Measurements from ENCODE around the gene PER2.

PER2 gene

GRCh38 chr2:238315031-238315595, 26.7 kb upstream of the PER2 start:
- Histone ChIP-seq H3K79me2 (ENCODE audit: control insufficient read depth, insufficient read depth, low read length, poor library complexity) (no peaks in the 10 kb centered on the region), H3K23ac (ENCODE audit: low read length) (no peak overlapping the region), H3K4me1 (ENCODE audit: control insufficient read depth in 1 of 2, insufficient read depth in 2 of 2, low read length in 2 of 2) (peaks cover 0 to 2% of the 10 kb centered on the region in 2 experiments), H3K9me3 (ENCODE audit: insufficient read depth, low read depth, low read length) (no peaks in the 10 kb centered on the region), H3K4me2 (ENCODE audit: low read length) (no peak overlapping the region), H4K91ac (ENCODE audit: low read depth, low read length) (no peak overlapping the region), H2AK5ac (ENCODE audit: low read length) (no peak overlapping the region), H3K36me3 (ENCODE audit: control insufficient read depth in 1 of 2, insufficient read depth in 2 of 2, low read length in 2 of 2) (no peaks in the 10 kb centered on the region), H2BK12ac (ENCODE audit: low read length) (no peak overlapping the region), H3K4ac (ENCODE audit: low read depth, low read length) (no peak overlapping the region), H4K12ac (ENCODE audit: low read depth, low read length) (no peak overlapping the region), H3K14ac (ENCODE audit: low read length) (no peak overlapping the region), H3K27me3 (ENCODE audit: insufficient read depth, low read length) (no peaks in the 10 kb centered on the region), H4K8ac (ENCODE audit: low read depth, low read length) (no peak overlapping the region), H3K79me1 (ENCODE audit: low read length) (no peaks in the 10 kb centered on the region), H2BK120ac (ENCODE audit: insufficient read depth, low read length, poor library complexity) (no peak overlapping the region), H3K18ac (ENCODE audit: low read length) (no peak overlapping the region), H3K27ac (ENCODE audit: low read depth, low read length) (no peak overlapping the region), H3K4me3 (ENCODE audit: low read depth, low read length) (no peak overlapping the region), H2BK5ac (ENCODE audit: low read depth, low read length, poor library complexity) (no peak overlapping the region), H2AFZ (ENCODE audit: insufficient read depth, low read length, poor library complexity) (no peak overlapping the region), H3K9ac (ENCODE audit: low read length) (no peak overlapping the region)
- no CpG with 5 or more reads among the region's 13 CpGs for WGBS (ENCODE audit: extremely low coverage, insufficient coverage, insufficient read length)
- no peak for DNase-seq

DNA sequence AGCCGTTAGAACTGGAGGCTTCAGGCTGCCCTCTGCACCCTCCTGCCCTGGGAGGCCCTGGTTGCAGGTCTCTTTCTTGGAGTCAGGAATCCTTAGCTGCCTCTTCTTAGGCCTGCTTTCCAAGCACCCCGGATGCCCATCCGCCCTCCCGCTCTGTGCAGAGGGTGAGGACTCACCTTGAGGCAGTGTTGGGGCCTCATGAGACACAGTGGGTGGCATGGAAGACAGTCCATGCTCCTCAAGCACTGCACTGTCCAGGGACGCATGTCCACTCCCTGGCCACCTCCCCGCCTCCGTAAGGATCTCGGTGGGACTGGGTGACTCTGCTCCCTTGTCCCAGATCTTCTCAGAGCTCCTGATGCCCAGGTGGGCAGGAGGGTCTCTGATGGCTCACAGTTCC, 26.2 kb upstream of the PER2 start:
- Histone ChIP-seq H3K9me3 (ENCODE audit: insufficient read depth, low read depth, low read length) (no peaks in the 10 kb centered on the region), H3K27me3 (ENCODE audit: insufficient read depth, low read length) (no peaks in the 10 kb centered on the region), H2BK120ac (ENCODE audit: insufficient read depth, low read length, poor library complexity) (no peak overlapping the region), H3K18ac (ENCODE audit: low read length) (no peak overlapping the region), H4K12ac (ENCODE audit: low read depth, low read length) (no peak overlapping the region), H3K36me3 (ENCODE audit: control insufficient read depth in 1 of 2, insufficient read depth in 2 of 2, low read length in 2 of 2) (no peaks in the 10 kb centered on the region), H4K8ac (ENCODE audit: low read depth, low read length) (no peak overlapping the region), H2BK5ac (ENCODE audit: low read depth, low read length, poor library complexity) (no peak overlapping the region), H3K9ac (ENCODE audit: low read length) (no peak overlapping the region), H3K23ac (ENCODE audit: low read length) (no peak overlapping the region), H4K91ac (ENCODE audit: low read depth, low read length) (no peak overlapping the region), H3K79me1 (ENCODE audit: low read length) (no peaks in the 10 kb centered on the region), H3K27ac (ENCODE audit: low read depth, low read length) (no peak overlapping the region), H3K14ac (ENCODE audit: low read length) (no peak overlapping the region), H2AFZ (ENCODE audit: insufficient read depth, low read length, poor library complexity) (no peak overlapping the region), H3K4me2 (ENCODE audit: low read length) (no peak overlapping the region), H3K4me1 (ENCODE audit: control insufficient read depth in 1 of 2, insufficient read depth in 2 of 2, low read length in 2 of 2) (no peaks in the 10 kb centered on the region), H3K79me2 (ENCODE audit: control insufficient read depth, insufficient read depth, low read length, poor library complexity) (no peaks in the 10 kb centered on the region), H2AK5ac (ENCODE audit: low read length) (no peak overlapping the region), H3K4ac (ENCODE audit: low read depth, low read length) (no peak overlapping the region), H2BK12ac (ENCODE audit: low read length) (no peak overlapping the region), H3K4me3 (ENCODE audit: low read depth, low read length) (no peak overlapping the region)
- WGBS (ENCODE audit: extremely low coverage, insufficient coverage, insufficient read length), result no CpG with 5 or more reads among the region's 8 CpGs
- DNase-seq, result no peak

GRCh38 chr2:238313991-238314350, 25.6 kb upstream of the PER2 start:
- Histone ChIP-seq H2AK5ac (ENCODE audit: low read length) (no peak overlapping the region), H3K23ac (ENCODE audit: low read length) (no peak overlapping the region), H2BK5ac (ENCODE audit: low read depth, low read length, poor library complexity) (no peak overlapping the region), H3K36me3 (ENCODE audit: control insufficient read depth in 1 of 2, insufficient read depth in 2 of 2, low read length in 2 of 2) (no peaks in the 10 kb centered on the region), H3K4me1 (ENCODE audit: control insufficient read depth in 1 of 2, insufficient read depth in 2 of 2, low read length in 2 of 2) (no peaks in the 10 kb centered on the region), H3K79me2 (ENCODE audit: control insufficient read depth, insufficient read depth, low read length, poor library complexity) (no peaks in the 10 kb centered on the region), H3K79me1 (ENCODE audit: low read length) (no peaks in the 10 kb centered on the region), H3K9ac (ENCODE audit: low read length) (no peak overlapping the region), H3K4me3 (ENCODE audit: low read depth, low read length) (no peak overlapping the region), H4K91ac (ENCODE audit: low read depth, low read length) (no peak overlapping the region), H2AFZ (ENCODE audit: insufficient read depth, low read length, poor library complexity) (no peak overlapping the region), H3K27ac (ENCODE audit: low read depth, low read length) (no peak overlapping the region), H3K18ac (ENCODE audit: low read length) (no peak overlapping the region), H4K12ac (ENCODE audit: low read depth, low read length) (no peak overlapping the region), H3K14ac (ENCODE audit: low read length) (no peak overlapping the region), H3K4me2 (ENCODE audit: low read length) (no peak overlapping the region), H3K27me3 (ENCODE audit: insufficient read depth, low read length) (no peaks in the 10 kb centered on the region), H4K8ac (ENCODE audit: low read depth, low read length) (no peak overlapping the region), H3K4ac (ENCODE audit: low read depth, low read length) (no peak overlapping the region), H2BK12ac (ENCODE audit: low read length) (no peak overlapping the region), H3K9me3 (ENCODE audit: insufficient read depth, low read depth, low read length) (no peaks in the 10 kb centered on the region), H2BK120ac (ENCODE audit: insufficient read depth, low read length, poor library complexity) (no peak overlapping the region)
- DNase-seq, result no peak
- WGBS (ENCODE audit: extremely low coverage, insufficient coverage, insufficient read length), result no CpG with 5 or more reads among the region's 2 CpGs

GRCh38 chr2:238313289-238313990, 25.0 kb upstream of the PER2 start:
- no peaks in the 10 kb centered on the region for H3K79me1 ChIP-seq (ENCODE audit: low read length)
- H4K12ac ChIP-seq (ENCODE audit: low read depth, low read length), result no peak overlapping the region
- no peak overlapping the region for H3K18ac ChIP-seq (ENCODE audit: low read length)
- no peak overlapping the region for H3K23ac ChIP-seq (ENCODE audit: low read length)
- WGBS (ENCODE audit: extremely low coverage, insufficient coverage, insufficient read length), result no CpG with 5 or more reads among the region's 8 CpGs
- no peak overlapping the region for H2BK12ac ChIP-seq (ENCODE audit: low read length)
- H3K36me3 ChIP-seq (ENCODE audit: control insufficient read depth in 1 of 2, insufficient read depth in 2 of 2, low read length in 2 of 2), result no peaks in the 10 kb centered on the region
- no peak overlapping the region for H3K4me3 ChIP-seq (ENCODE audit: low read depth, low read length)
- H2BK5ac ChIP-seq (ENCODE audit: low read depth, low read length, poor library complexity), result no peak overlapping the region
- no peak overlapping the region for H4K91ac ChIP-seq (ENCODE audit: low read depth, low read length)
- no peak overlapping the region for H3K14ac ChIP-seq (ENCODE audit: low read length)
- H2AFZ ChIP-seq (ENCODE audit: insufficient read depth, low read length, poor library complexity), result no peak overlapping the region
- H2BK120ac ChIP-seq (ENCODE audit: insufficient read depth, low read length, poor library complexity), result no peak overlapping the region
- no peaks in the 10 kb centered on the region for H3K4me1 ChIP-seq (ENCODE audit: control insufficient read depth in 1 of 2, insufficient read depth in 2 of 2, low read length in 2 of 2)
- no peaks in the 10 kb centered on the region for H3K9me3 ChIP-seq (ENCODE audit: insufficient read depth, low read depth, low read length)
- no peak overlapping the region for H3K4me2 ChIP-seq (ENCODE audit: low read length)
- no peak overlapping the region for H4K8ac ChIP-seq (ENCODE audit: low read depth, low read length)
- H3K27ac ChIP-seq (ENCODE audit: low read depth, low read length), result no peak overlapping the region
- no peaks in the 10 kb centered on the region for H3K79me2 ChIP-seq (ENCODE audit: control insufficient read depth, insufficient read depth, low read length, poor library complexity)
- no peaks in the 10 kb centered on the region for H3K27me3 ChIP-seq (ENCODE audit: insufficient read depth, low read length)
- no peak overlapping the region for H2AK5ac ChIP-seq (ENCODE audit: low read length)
- H3K4ac ChIP-seq (ENCODE audit: low read depth, low read length), result no peak overlapping the region
- no peak for DNase-seq
- no peak overlapping the region for H3K9ac ChIP-seq (ENCODE audit: low read length)

All from trophoblast cell (in vitro differentiated cells and primary cell).